Erythroblast (primary cell): ENCODE measurements around the gene SF1.

Experiments
- GATA1 ChIP-seq: IDR thresholded peaks from 2 replicates; pipeline ENCODE4 v1.6.1; 2011; ENCODE audit warnings: low read depth, mild to moderate bottlenecking, control low read depth, low read length, moderate library complexity
- POLR2A ChIP-seq: IDR thresholded peaks from 2 replicates; pipeline ENCODE4 v1.6.1; 2011; ENCODE audit warnings: mild to moderate bottlenecking, low read length

DNA sequence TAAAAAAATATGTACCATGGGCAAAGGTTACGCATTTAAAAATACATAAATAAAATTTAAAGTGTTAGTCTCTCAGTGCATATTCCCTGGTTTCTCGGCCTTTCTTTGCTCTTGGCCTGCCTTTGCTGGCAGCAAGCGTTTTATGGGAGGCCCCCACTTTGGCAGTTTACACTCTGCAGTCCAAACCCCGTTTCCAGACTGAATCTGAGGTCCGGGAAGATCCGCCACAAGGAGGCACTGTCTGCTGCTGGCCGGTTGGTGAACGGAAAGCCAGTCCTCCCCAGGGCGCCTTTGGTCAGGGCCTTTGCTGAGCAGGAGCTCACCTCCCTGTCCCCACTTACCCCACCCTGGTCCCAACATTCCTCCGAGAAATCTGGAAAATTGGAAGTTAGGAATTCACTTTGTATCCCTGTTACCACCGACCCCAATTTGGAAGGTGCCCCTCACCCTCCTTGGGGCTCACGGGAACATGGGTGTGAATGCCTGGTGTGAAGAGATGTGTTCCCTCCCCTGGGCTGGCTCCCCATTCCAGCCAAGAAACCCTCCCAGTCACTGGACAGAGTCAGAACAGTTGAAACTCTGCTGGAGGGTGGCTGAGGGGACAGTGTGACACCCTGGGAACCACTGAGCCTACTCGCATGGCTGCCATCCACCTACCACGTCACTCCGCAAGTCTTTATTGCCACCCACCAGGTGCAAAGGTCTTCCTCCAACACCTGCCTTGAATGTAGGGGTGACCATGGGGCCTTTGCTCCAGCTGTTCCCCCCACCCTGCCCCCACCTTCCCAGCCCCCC, 9.4 kb upstream of the SF1 start:
- TF ChIP-seq POLR2A (no peak), GATA1 (no peak)
